ENCODE data around the gene WDR5B.
"Not testable (repeated sequence)": the region's sequence is repeated elsewhere in the genome, so short reads cannot be mapped to it uniquely, and the experiment has no call there.

Gene WDR5B
- total RNA-seq = 8.9 to 17.5 reads per million in 2 experiments

DNA sequence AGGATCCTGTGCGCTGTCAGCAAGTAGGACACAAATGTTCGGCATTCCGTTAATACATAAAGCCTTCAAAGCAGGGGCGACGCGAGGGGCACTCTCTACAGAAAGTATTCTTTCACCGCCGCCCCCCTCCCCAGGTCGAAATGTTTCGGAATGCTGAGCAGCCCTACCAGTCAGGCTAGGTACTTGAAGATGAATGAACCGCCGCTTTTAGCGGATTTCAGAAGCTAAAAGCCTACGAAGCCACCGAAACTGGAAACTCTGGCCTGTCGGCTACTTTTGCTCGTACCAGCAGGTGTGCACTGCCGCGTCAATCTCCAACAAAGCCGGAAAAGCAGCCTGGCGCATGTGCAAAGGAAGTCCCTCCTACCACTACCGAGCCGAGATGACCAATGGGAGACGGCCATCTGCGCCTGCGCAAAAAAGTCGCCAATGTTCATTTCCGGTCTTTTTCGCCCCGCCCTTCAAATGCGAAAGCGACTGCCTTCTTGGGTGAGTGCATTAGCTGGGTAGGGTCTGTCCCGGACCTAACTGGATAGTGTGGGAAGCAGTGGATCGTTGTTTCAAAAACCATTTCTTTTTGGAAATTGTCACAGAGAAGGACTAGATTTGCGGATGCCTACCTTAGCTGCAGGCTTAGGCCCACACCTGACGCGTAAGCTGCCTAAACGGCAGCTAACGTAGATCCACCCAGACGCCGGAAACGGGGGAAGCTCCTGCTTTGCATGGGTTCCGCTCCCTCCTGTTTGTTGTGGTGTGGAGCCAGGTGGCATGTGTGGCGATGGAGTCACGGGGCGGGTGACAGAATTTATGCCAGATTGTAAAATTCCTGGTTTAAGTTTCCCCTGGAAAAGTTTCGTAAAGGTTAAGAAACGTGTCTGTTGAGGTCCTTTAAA, at the start of gene WDR5B:
TSS of gene WDR5B (minus strand) at position 301 of the 893 bp plus-strand sequence. CDS start 534 bp downstream, outside the sequence.
- DNase-seq (ENCODE audit: low read depth) = peak; percentile 97

- no peak for DNase-seq (ENCODE audit: low read depth)
Measured at GRCh38 chr3:122464659-122465058, 48.8 kb upstream of the WDR5B start.

GRCh38 chr3:122462406-122462805, 46.5 kb upstream of the WDR5B start:
- no peak for DNase-seq (ENCODE audit: low read depth)

DNA sequence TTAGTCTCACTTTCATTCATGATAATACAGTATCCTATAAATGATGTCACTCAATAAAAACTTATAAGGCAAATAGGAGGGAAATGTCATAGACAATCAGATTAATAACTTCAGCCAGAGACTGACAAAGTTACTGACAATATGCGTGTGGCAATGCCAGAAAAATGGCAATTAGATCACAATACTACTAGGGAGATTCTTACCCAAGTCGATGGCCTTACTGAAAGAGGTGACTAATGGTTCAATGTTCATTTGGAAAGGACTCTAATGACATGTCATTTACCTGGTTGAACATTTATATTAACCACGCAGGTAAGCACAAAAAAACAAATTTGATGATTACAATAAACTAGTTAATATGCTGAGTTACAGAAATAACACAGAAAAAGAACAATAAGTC, 45.9 kb upstream of the WDR5B start:
- DNase-seq (ENCODE audit: low read depth) = no peak

DNA sequence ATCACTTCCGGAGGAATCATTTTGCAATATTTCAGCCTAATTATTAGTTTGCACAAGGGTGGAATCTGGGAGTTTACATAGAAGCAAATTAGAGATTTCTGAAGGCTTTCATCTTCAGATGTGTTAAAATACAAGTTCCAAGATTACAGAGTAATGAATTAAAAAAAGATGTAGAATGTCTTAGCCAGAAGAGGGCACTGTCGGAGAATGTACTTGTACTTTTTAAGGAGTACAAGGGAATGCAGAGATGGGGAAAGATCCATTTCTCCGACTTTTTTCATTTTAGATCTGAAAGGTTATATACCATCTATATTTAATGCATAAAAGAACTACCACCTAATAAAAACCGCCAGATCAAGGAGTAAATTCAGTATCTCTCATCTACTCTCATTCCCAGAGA, 43.1 kb upstream of the WDR5B start:
- no peak for DNase-seq (ENCODE audit: low read depth)

- DNase-seq (ENCODE audit: low read depth) = no peak
Measured at GRCh38 chr3:122457706-122458105, 41.8 kb upstream of the WDR5B start.

DNA sequence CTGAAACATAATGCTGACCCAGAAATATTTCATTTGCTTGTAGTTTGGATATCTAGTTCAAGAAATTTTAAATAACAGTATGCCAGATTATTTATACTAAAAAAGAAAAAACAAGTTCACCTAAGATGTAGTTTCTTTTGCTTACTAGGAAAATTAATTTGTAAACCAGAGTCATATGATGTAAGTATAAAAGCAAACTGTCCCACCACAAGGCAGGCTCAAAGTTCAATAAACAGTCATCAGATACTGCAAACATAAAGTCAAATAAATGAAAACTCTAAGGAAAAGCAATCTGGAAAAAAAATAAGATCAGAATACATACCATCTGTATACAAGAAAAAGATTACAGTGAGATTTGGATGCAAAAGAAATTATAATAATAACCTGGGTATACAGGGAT, 40.2 kb upstream of the WDR5B start:
- no peak for DNase-seq (ENCODE audit: low read depth)

GRCh38 chr3:122451371-122451770, 35.5 kb upstream of the WDR5B start:
- no peak for DNase-seq (ENCODE audit: low read depth)

DNA sequence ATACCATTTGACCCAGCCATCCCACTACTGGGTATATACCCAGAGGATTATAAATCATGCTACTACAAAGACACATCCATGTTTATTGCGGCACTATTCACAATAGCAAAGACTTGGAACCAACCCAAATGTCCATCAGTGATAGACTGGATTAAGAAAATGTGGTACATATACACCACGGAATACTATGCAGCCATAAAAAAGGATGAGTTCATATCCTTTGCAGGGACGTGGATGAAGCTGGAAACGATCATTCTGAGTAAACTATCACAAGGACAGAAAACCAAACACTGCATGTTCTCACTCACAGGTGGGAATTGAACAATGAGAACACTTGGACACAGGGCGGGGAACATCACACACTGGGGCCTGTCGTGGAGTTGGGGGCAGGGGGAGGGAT, 32.4 kb upstream of the WDR5B start:
- DNase-seq (ENCODE audit: low read depth) = not testable (repeated sequence)

DNA sequence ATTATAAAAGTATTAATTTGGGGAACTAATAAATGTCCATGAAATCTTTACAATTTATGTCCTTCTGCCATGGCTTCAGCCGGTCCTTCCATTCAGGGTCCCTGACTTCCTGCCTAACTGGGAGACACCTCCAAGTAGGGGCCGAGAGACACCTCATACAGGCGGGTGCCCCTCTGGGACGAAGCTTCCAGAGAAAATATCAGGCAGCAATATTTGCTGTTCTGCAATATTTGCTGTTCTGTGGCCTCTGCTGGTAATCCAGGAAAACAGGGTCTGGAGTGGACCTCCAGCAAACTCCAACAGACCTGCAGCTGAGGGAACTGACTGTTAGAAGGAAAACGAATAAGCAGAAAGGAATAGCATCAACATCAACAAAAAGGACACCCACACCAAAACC, 28.6 kb upstream of the WDR5B start:
- not testable (repeated sequence) for DNase-seq (ENCODE audit: low read depth)

- DNase-seq (ENCODE audit: low read depth) = not testable (repeated sequence)
Measured at GRCh38 chr3:122443762-122444490, 28.1 kb upstream of the WDR5B start.

DNA sequence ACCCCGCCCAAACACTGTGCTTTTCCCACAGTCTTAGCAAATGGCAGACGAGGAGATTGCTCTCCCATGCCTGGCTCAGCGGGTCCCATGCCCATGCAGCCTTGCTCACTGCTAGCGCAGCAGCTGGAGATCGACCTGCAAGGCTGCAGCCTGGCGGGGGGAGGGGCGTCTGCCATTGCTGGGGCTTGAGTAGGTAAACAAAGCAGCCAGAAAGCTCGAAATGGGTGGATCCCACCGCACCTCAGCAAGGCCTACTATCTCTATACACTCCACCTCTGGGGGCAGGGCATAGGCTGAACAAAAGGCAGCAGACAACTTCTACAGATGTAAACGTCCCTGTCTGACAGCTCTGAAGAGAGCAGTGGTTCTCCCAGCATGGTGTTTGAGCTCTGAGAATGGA, 27.2 kb upstream of the WDR5B start:
- no peak for DNase-seq (ENCODE audit: low read depth)

GRCh38 chr3:122435950-122436349, 20.1 kb upstream of the WDR5B start:
- DNase-seq (ENCODE audit: low read depth) = no peak

GRCh38 chr3:122430371-122430770, 14.5 kb upstream of the WDR5B start:
- DNase-seq (ENCODE audit: low read depth) = no peak

DNA sequence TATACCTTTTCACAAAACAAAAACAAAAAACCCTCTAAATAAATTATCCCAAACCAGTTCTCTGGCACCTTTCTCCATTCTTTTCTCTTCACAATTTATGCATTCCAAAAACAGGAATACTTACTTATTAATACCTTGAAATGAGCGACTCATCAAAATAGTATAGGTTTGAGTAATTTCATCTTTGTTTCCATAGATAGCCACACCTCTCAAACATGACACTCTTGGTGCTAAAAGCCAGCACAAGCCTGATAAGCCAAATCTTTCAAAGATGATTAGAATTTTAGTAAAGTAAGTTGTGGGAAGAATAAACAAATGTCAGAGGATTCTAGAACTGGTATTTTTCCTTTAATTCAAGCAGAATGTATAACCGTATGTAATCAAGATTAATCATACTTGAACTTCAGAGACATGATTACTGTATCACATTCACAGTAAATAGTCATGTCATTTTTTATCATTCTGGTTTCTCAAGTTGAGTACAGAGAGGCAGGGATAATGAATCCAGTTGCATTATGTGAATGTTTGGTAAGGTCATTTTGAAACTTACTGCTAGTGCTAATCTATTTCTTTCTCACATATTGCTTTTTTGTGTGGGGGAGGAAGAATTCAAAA, 12.1 kb upstream of the WDR5B start:
- DNase-seq (ENCODE audit: low read depth) = no peak

DNA sequence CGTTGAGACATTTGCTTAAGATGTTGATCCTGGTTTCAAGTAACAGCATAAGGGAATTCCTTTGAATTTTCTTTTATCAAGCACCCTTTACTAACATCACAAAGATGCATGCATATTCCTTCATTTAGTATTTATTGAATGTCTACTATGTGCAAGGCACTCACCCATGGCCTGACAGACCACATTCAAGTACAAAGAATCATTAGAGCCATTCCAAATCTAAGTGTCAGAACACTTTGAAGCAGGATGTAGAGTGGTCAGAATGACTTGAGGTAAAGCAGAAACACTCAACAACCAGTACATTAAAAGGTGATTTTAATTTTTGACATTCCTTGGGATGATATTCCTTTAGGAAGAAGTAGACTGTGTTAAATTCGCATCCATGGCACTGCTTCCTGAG, 6.0 kb upstream of the WDR5B start:
- DNase-seq (ENCODE audit: low read depth) = no peak

GRCh38 chr3:122421101-122421500, 5.2 kb upstream of the WDR5B start:
- no peak for DNase-seq (ENCODE audit: low read depth)

- DNase-seq (ENCODE audit: low read depth) = no peak
Measured at GRCh38 chr3:122416966-122417365, 1.1 kb upstream of the WDR5B start.

DNA sequence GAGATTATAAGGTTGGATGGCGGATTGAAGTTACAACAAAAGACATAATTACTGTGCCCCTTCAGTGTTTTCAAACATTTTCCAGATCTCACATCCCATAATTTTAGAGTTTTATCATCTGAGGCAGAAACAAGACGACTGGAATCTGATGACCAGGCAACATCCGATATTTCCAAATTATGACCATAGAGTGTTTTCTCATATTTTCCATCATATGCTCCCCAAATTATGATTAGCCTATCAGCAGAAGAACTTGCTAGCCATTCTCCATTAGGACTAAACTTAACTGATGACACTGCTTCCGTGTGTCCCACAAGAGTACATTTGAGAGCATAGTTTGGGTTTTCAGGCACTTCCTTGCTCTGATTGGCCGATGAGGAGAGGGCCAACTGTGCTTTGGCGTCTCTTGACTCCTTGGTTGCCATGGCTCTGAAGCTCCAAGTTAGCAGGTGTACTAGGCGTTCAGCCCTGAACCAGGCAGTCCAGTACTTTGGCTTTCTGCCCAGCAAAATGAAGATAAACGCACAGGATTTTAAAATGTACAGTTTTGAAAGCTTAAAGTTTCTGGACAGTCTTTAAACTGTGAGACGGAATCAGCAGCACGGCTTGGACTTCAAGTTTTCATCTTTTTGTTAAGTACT, 638 bp downstream of the WDR5B start:
- peak; percentile 21 for DNase-seq (ENCODE audit: low read depth)

DNA sequence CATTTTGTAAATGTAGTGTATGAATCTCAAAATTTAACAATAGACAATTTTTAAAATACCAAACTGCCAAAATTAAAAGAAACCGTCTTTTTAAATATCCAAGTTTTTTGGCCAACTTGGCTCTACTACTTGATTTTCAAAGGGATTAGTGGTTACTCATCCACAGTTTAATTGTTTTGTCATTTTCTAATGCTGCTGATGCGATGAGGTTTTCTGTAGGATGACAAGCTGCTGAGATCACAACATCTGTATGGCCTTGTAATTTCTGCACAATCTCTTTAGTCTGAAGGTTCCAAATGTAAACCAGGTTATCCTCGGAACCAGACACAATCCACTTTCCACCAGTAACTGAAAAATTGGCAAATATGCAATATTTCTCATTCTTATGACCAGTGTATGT, 1.5 kb downstream of the WDR5B start:
- no peak for DNase-seq (ENCODE audit: low read depth)

- no peak for DNase-seq (ENCODE audit: low read depth)
Measured at GRCh38 chr3:122410639-122411038, 5.2 kb downstream of the WDR5B start.

GRCh38 chr3:122410111-122410510, 5.8 kb downstream of the WDR5B start:
- DNase-seq (ENCODE audit: low read depth) = no peak

Data from T follicular helper cell (primary cell).